HG02642 (cell line): ENCODE results near the gene UNC13B.

Source experiments
- ATAC-seq: cut with Tn5 transposase; IDR thresholded peaks from one replicate; pipeline ENCODE4 v1.9.1; 2021; ENCODE audit warnings: mild to moderate bottlenecking; ENCODE audit not compliant: unreplicated experiment, poor library complexity

The UNC13B gene

GRCh38 chr9:35313460-35313859 lies 151.7 kb downstream of the UNC13B start:
- ATAC-seq: no peak

GRCh38 chr9:35313916-35314315 lies 152.1 kb downstream of the UNC13B start:
- ATAC-seq: no peak

- no peak for ATAC-seq
These were observed 156.9 kb downstream of the UNC13B start for GRCh38 chr9:35318741-35319140.

GRCh38 chr9:35322075-35322885 lies 160.5 kb downstream of the UNC13B start:
- no peak for ATAC-seq

GRCh38 chr9:35324966-35325365 lies 163.2 kb downstream of the UNC13B start:
- ATAC-seq: no peak

- no peak for ATAC-seq
These were observed 171.7 kb downstream of the UNC13B start for GRCh38 chr9:35333551-35333950.

GRCh38 chr9:35335164-35335563 lies 173.4 kb downstream of the UNC13B start:
- no peak for ATAC-seq

- no peak for ATAC-seq
These were observed 176.3 kb downstream of the UNC13B start for GRCh38 chr9:35338086-35338485.

- ATAC-seq: no peak
These were observed 176.9 kb downstream of the UNC13B start for GRCh38 chr9:35338561-35339274.

- no peak for ATAC-seq
These were observed 178.2 kb downstream of the UNC13B start for GRCh38 chr9:35340046-35340445.

- ATAC-seq: no peak
These were observed 179.2 kb downstream of the UNC13B start for GRCh38 chr9:35341021-35341420.

- no peak for ATAC-seq
These were observed 179.8 kb downstream of the UNC13B start for GRCh38 chr9:35341585-35341984.

GRCh38 chr9:35342221-35342958 lies 180.6 kb downstream of the UNC13B start:
- ATAC-seq: no peak

GRCh38 chr9:35348109-35348508 lies 186.3 kb downstream of the UNC13B start:
- no peak for ATAC-seq

- no peak for ATAC-seq
These were observed 187.6 kb downstream of the UNC13B start for GRCh38 chr9:35349287-35349990.

GRCh38 chr9:35350212-35350611 lies 188.4 kb downstream of the UNC13B start:
- ATAC-seq: no peak

- ATAC-seq: no peak
These were observed 189.2 kb downstream of the UNC13B start for GRCh38 chr9:35350827-35351549.

GRCh38 chr9:35353731-35354365 lies 192.0 kb downstream of the UNC13B start:
- ATAC-seq: no peak

- ATAC-seq: no peak
These were observed 194.1 kb downstream of the UNC13B start for GRCh38 chr9:35355939-35356338.
